Heart left ventricle (tissue), 13 donors: Measurements from ENCODE around the gene C1orf21.

Source experiments
- CTCF ChIP-seq, 12 donors: fragments of 200-600 bp; sonication (generic) in 4 of 12; IDR thresholded peaks; one replicate each; pipeline versions ENCODE4 v1.5.0 to v1.8.0; 2018 to 2022; ENCODE audit warnings: antibody characterized with exemption in 12 of 12, mild to moderate bottlenecking in 5 of 12
- POLR2A ChIP-seq, 2 donors: fragments of 450-650 bp; IDR thresholded peaks; one replicate each; pipeline ENCODE4 v1.6.1; 2017; ENCODE audit warnings: antibody characterized with exemption in 2 of 2, mild to moderate bottlenecking in 2 of 2, moderate library complexity in 2 of 2
- donor health status: ischemic (EF 13 %, LVEDD 7.1; RV severe dilation, severe dysfunction).
- donor health status: DM: no; HTN: yes; CAD: no.
- donor health status: DM: no; HTN: no; CAD: no.
- donor health status: ischemic (EF 25% LVEDD 6.9; RV normal size, moderate dysfunction).
- donor health status: ischemic (EF 25% LVEDD 5.7; RV mildly dilated, moderate dysfunction).
- donor health status: ischemic (EF 35%, LVEDD 5.7; RV mildly dilated, moderate dysfunction).
- donor health status: nonischemic (EF 11% LVEDD 7.7; RV severe dilation, severe dysfunction).
- donor health status: DM: yes; HTN: yes; CAD: no.
- donor health status: PGD.
- donor health status: ischemic (EF 29% LVEDD 5.4; RV normal size, mild dysfunction).
- donor health status: nonischemic (EF 23%, LVEDD 6.1; RV moderate dilation, normal function).

- TF ChIP-seq CTCF (IDR thresholded peaks at IDR 0.05) (no peak), POLR2A (IDR thresholded peaks at IDR 0.05) (no peak)
Observed at GRCh38 chr1:184395370-184395769, 8.5 kb downstream of the C1orf21 start.
